GM19468 (cell line): ENCODE data around the gene SLC9B1.
"Not testable (repeated sequence)": the region's sequence is repeated elsewhere in the genome, so short reads cannot be mapped to it uniquely, and the experiment has no call there.

Source experiments
- ATAC-seq: cut with Tn5 transposase; IDR thresholded peaks from one replicate; pipeline ENCODE4 v1.9.1; 2021; ENCODE audit warnings: mild to moderate bottlenecking, moderate library complexity, moderate number of reproducible peaks; ENCODE audit not compliant: unreplicated experiment; ENCODE audit errors: extremely low read depth

Gene SLC9B1

DNA sequence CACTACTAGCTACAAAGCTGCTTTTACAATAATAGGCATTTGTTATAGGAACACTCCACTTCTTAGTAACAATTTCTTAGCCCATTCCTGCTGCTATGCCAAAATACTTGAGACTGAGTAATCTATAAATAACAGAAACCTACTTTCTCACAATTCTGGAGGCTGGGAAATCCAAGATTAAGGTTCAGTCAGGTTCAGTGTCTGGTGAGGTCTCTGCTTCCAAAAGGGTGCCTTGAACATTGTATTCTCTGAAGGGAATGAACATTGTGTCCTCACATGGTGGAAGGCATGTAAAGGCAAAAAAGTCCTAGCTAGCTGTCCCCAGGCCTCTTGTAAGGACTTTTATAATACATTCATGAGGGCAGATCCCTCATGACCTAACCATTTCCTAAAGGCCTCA lies 7.0 kb downstream of the SLC9B1 start:
- no peak for ATAC-seq

DNA sequence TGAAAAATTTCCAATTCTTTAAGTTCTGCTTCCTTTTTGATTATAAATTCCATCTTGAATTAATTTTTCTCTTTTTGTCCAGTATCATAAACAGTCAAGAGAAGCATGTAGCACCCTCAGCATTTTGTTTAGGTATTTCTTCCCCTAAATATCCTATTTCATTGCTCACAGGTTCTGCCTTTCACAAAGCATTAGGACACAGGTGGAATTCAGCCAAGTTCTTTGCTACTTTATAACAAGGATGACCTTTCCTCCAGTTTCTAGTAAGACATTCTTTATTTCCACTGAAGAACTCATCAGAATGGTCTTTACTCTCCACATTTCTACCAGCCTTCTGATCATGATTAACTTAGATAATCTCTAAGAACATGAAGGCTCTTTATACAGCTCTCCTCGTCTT lies 7.4 kb downstream of the SLC9B1 start:
- no peak for ATAC-seq

DNA sequence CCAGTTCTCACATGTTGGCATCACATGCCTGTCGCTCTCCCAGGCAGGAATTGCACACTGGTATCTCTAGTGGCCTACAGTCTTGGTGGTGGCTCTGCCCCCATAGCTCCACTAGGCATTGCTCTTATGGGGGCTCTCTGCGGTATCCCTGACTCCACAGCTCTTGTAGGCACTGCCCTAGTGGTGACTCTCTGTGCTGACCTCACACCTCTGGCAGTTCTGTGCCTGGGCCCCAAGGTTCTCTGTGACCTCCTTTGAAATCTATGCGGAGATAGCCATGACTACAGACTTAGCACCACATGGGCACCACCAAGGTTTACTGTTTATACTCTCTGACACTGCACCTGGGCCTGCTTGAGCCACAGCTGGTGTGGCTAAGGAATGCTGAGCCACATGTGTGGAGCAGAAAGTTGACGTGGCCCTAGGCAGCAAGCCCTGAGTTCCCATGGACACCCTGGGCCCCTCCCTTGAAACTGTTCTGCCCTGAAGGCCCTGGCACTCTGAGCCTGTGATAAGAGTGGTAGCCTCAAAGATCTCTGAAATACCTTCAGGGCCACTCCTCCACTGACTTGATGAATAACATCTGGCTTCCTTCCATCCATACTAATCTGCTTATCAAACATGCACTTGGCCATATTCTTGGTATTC lies 8.0 kb downstream of the SLC9B1 start:
- ATAC-seq: no peak

DNA sequence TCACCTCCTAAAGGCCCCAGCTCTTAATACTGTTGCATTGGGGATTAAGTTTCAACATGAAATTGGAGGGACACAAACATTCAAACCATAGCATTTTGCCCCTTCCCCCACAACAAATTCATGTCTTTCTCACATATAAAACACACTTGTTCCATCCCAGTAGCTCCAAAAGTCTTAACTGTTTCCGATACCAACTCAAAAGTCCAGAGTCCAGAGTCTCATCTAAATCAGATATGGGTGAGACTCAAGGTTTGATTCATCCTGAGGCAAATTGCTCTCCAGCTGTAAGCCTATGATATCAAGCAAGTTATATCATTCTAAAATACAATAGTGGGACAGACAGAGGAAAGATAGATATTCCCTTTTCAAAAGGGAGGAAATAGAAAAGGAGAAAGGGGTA lies 8.7 kb downstream of the SLC9B1 start:
- ATAC-seq: no peak

DNA sequence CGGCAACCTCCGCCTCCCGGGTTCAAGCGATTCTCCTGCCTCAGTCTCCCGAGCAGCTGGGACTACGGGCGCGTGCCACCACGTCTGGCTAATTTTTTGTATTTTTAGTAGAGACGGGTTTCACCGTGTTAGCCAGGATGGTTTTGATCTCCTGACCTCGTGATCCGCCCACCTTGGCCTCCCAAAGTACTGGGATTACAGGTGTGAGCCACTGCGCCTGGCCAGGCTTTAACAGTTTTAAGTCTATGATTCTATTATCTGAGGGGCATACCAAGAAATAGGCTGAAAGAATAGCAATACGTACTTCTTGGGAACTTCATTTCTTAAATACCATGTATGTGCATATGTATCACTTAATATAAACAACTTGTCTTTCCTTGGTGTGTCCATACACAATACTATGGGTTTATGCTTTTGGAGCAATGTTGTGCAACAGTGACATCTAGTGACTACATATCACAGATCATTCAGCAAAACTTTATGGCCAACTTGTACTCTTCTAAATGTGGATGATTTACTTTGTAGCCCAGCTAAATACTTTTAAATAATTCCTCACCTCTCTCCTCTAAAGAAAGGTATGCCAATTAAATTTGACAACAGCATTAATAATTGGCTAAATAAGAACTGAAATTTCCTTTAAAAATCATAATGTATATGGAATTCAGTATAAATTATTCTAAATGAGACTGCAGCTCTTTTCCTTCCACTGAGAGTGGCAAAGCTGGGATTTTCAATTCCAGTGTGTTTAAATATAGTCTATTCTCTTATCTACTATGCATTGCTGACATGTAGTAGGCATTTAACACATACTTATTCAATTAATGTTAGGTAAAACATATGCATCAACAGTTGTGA lies 10.4 kb downstream of the SLC9B1 start:
- peak; percentile 68 for ATAC-seq

DNA sequence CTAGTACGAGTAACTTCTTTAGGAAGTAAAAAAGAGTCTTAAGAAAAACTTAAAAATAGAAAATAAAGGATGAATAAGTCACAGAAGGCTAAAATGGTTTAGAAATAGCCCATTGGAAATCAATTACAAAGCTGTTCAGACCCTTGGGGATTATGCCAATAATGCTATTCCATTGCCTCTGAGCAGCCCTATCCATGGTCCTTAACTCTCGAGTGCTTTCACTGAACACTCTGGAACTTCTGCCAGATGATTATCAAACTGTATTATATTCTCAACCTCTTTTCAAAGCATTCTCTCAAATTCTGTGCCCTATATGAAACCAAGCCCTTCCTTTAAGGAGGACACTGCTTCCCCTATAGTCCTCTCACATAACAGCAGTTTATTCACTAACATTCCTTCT lies 17.0 kb downstream of the SLC9B1 start:
- no peak for ATAC-seq

DNA sequence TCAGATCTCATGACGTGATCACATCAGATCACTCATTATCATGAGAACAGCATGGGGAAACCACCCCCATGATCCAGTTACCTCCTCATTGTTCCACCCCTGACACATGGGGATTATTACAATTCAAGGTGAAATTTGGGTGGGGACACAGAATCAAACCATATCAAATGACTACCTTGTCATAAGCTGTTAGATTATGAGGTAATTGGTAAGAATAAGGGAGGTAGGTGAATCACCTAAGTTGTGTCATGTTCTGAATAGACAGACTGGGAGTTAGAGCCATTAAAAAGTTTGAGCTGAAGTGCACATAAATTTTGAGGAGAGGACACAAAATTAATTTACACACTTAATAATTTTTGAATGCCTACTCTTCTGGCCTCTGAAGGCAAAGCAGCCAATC lies 24.7 kb downstream of the SLC9B1 start:
- ATAC-seq: no peak

DNA sequence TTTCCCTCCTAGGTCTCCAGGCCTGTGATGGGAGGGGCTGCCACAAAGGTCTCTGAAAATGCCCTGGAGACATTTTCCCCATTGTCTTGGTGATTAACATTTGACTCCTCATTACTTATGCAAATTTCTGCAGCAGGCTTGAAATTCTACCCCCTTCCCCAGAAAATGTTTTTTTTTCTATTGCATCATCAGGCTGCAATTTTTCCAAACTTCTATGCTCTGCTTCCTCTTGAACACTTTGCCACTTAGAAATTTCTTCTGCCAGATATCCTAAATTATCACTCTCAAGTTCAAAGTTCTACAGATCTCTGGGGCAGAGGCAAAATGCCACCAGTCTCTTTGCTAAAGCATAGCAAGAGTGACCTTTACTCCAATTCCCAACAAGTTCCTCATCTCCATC lies 25.5 kb downstream of the SLC9B1 start:
- not testable (repeated sequence) for ATAC-seq

DNA sequence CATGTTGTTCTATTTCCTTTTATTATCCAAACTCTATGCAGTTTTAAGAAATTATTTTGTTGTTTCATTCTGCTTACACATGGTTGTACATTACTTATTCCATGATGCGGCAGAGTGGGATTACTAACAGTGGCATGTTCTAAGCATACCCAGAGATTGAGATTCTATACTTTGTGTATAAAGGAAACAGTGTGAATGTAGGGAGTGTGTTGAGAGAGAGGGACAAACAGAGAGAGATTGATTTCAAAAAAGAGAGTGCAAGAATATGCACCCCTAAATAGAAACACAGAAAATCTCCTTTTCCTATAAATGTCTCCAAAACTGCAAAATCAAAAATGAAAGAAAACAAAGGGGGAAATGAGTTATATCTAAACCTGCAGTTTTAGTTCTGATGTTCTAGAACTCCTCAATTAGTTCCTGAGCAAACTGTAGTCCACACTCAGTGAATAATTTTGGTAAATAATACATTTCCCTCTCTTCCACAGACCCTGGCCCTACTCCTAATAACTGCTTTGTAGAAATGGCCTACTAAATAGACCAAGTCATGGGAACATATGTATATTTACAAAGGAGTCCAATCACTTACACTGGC lies 31.0 kb downstream of the SLC9B1 start:
- peak; percentile 26 for ATAC-seq

DNA sequence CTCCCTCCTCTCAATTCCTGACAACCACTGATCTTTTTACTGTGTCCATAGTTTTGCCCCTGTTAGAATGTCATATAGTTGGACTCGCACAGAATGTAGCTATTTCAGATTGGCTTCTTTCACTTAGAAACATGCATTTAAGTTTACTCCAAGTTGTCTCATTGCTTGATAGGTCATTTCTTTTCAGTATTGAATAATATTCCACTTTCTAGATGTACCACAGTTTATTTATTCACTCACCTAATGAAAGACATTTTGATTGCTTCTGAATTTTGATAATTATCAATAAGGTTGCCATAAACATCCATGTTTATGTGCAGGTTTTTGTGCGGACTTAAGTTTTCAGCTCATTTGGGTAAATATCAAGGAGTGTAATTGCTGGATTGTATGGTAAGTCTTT lies 38.5 kb downstream of the SLC9B1 start:
- no peak for ATAC-seq

DNA sequence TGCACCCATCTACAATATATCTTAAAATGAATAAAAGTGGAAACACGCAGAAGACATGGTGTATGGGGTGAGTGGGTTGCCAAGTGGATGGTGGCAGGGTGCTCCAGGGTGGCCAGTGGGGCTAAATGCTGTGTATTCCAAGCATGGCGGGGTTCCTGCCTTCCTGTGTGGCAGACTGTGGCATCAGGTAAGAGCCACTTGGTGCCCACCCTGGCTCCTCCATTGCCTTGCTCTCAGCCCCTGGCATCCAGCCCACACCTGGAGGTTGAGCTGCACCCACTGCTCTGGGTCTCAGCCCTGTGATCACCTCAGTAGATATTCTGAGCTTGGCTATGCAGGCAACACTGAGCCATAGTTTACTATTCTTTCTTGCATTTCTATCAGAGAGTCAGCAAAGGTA lies 57.7 kb downstream of the SLC9B1 start:
- not testable (repeated sequence) for ATAC-seq

DNA sequence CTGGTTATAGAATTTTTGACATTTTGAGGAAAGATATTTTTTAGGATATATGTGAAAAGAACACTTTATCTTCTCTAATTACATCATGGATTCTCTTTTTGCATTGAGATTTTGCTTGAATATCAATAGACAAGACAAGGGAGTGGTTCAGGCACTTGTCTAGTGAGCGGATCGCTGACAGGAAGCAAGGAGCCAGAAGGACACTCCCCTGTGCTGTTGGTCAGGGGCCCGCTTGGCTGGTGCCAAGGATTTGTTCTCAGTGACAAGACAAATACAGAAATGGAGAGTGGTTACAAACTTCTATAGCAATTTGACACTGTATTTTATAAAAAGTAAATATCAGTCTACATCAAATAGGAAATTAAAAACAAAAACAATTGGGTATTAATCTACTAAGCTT lies 60.0 kb downstream of the SLC9B1 start:
- ATAC-seq: no peak

DNA sequence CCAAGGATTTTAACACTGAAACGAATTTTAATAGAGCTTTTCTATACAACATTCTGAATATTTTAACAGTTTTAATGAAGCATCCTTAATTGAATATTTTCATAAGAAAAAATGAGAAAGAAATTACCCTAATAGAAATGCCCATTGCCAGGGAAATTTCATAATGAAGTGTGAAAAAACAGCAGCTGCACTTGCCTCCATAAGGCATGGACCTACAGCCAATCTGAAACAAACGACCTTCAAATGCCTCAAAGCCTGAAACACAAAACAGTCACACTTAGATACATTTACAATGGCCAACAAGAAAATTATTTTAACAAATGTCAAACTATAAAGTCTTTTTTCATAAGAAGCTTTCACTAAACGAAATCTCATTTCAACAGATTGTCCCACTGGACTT lies 74.4 kb downstream of the SLC9B1 start:
- no peak for ATAC-seq

DNA sequence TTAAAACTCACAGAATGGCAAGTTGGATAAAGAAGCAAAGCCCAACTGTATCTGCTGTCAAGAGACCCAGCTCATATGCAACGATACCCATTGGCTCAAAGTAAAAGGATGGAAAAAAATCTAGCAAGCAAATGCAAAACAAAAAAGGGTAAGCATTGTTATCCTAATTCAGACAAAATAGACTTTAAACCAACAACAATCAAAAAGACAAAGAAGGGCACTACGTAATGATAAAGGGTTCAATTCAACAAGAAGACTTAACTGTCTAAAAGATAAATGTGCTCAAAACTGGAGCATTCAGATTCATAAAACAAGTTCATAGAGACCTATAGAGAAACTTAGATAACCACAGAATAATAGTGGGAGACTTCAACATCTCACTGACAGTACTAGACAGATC lies 81.4 kb downstream of the SLC9B1 start:
- ATAC-seq: not testable (repeated sequence)

DNA sequence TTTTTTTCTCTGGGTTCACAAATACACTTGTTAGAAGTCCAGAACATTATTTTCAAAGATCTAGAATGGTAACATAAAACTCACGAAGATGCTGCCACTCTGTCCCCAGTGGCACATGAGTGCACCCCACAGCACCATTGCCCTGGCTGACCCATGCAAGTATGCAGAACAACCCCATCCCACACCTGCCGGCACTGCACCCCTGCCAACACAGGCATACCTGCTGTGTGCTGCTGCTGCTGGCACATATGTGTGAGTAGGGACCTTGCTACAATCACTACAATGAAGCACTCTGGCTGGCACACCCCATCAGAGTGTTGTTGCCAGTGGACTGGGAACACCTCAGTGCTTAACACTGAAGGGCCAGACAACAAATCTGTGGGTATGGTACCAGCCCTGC lies 83.8 kb downstream of the SLC9B1 start:
- no peak for ATAC-seq

DNA sequence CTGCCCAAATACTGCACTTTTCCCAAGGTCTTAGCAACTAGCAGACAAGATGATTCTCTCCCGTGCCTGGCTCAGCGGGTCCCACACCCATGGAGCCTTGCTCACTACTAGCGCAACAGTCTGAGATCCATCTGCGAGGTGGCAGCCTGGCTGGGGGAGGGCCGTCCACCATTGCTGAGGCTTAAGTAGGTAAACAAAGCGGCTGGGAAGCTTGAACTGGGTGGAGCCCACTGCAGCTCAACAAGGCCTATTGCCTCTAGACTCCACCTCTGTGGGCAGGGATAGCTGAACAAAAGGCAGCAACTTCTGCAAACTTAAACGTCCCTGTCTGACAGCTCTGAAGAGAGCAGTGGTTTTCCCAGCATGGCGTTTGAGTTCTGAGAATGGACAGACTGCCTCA lies 99.8 kb downstream of the SLC9B1 start:
- not testable (repeated sequence) for ATAC-seq

DNA sequence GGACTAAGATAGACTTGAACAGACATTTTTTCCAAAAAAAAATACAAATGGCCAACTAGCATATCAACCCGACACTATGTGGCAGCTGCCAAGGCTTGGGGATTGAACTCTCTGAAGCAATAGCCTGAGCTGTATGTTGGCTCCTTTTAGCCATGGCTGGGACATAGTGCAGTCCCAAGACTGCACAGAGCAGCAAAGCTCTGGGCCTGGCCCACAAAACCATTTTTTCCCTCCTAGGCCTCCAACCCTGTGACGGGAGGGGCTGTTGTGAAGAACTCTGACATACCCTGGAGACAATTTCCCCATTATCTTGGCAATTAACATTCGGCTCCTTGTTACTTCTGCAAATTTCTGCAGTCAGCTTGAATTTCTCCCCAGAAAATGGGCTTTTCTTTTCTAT lies 100.6 kb downstream of the SLC9B1 start:
- ATAC-seq: no peak

DNA sequence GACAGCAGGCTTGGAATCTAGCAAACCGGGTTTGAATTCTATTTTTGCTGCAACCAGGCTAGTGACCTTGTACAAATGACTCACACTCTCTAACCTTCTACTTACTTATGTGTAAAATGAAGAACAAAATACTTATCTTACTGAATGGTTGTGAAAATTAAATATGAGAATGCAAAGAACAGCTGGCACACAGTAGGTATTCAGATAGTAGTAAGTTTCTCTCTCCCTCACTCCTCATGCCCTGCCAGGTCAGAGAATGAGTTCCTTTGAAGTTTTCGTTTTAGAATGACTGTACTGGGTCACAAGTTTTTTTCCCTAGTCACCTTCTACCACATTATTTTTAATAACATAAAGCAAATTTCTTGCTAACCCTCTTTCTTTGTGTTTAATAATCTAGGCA lies 117.7 kb downstream of the SLC9B1 start:
- no peak for ATAC-seq

DNA sequence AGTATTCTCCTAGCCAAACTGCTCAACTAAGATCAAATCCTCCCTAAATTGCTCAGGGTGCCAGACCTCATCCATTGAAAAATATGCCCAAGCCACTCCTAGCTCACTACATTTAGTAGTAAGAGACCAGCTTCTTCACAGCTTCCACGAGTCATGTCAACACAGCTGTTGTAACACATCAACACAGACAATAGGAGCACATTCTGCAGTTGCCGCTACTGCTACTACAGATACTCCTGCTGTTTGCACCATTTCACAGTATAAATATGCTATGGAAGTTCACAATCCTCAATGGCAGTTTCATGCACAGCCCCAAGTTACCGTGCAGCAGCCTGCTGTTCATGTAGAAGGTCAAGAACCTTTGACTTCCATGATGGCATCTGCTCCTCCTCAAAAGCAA lies 121.9 kb downstream of the SLC9B1 start:
- not testable (repeated sequence) for ATAC-seq

DNA sequence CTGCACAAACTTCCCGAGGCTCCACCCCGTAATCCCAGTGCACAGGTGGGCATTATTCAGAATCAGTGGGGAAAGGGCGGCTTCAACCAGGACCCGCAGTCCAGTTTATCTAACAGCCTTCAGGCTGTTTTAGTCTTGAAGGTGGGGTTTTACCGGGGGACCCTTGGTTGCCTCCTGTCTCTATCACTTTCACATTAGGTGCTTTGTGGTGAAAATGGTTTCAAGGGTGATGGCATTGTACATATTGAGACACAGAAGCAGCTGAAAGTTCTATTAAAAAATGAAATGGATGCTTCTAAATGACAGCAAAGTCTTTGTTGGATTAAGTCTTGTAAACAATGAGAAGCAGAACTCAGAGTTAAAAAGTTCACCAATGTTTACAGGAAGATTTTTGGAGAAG lies 123.0 kb downstream of the SLC9B1 start:
- ATAC-seq: not testable (repeated sequence)

DNA sequence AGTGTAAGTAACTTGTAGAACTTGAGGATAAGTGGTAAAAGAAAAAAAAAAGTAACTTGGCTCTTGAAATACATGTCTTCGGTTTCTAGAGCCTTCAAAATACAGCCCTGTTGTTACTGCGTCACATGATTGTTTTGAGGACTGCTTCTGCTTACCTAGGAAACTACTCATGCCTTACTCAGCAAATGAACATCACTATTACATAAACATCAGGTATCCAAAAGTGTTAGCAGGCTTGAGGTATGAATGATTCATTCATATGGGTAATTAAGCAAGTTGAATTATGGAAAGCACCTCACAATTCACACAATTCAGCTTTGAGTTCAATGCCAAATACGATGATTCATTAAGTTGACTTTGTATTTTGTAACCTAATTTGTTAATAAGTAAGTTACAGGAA lies 129.6 kb downstream of the SLC9B1 start:
- not testable (repeated sequence) for ATAC-seq
